Left colon (tissue), 2 donors: Measurements from ENCODE around the gene METTL21A. TPM values are rescaled to one million over a fixed set of nuclear protein-coding genes. Genes with fewer than 3 reads are reported as not detected.

Experiments
- ATAC-seq: fragments of 200-7000 bp; cut with Tn5 transposase; one replicate; pipeline ENCODE4 v1.9.1; 2020; ENCODE audit warnings: mild to moderate bottlenecking, moderate library complexity
- DNase-seq, 2 donors: peaks; one replicate each; pipeline ENCODE4 v3.0.0-alpha.2; 2020
- intact Hi-C, 2 donors: fragments of 100-400 bp; cut with DNase I in 1 of 2; cut with micrococcal nuclease in 1 of 2; formaldehyde crosslinking; loops; one replicate each; pipeline versions ENCODE4 v1.11.2 to v1.14.0; 2022; cut with DNase I, micrococcal nuclease
- total RNA-seq, 2 donors: library from RNA; stranded (reverse); fragmentation: NEBNext Ultra II Directional; extraction: Animal tissue kit (Norgen Biotek cat#: 25700); gene quantifications; one replicate each; pipeline ENCODE4 v1.2.1, GENCODE V29; 2021
- donor health status: DM: no; HTN: no; CAD: no.
- donor health status: DM: yes; HTN: yes; CAD: no.

The METTL21A gene
- total RNA-seq, 2 donors from 2014 or later = 16.3 to 16.5 TPM

DNA sequence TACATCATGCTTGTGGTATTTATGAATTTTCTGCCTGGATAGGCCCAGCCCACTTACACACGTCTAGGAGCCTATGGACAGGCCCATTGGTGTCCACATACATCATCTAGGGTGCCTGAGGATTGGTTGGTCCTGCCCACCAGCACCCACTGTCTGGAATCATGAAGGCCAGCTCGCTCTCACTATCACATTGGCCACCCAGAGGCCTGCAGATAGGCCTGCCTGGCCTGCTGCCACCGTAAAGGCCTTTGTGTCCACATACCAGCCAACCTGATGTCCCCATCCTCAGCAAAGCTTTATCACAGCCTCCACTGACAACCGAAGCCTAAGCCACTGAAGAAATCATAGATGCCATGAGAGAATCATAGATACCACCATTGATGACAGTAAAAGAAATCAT, 40.2 kb downstream of the METTL21A start:
- DNase-seq (no peak), ATAC-seq (no peak)
- intact Hi-C loops = no loop called here

DNA sequence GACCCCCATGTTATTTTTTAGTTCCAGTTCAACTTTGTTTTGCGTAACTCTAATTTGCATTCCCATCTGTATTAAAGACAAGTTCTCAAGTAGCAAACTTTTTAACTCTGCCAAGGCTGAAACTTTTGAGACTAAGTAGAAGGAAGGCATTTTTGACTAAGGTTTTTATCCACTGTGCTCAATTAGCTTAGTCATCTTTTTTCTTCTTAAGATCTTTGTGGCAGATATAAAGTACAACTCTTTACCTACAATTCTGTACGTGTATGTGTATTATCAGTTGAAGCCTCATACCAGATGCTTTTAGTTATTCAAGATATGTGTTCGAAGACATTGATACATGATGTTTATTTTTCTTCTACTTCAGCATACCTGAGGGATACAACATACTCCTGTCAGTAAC, 53.8 kb downstream of the METTL21A start:
- no peak for DNase-seq
- ATAC-seq = no peak
- intact Hi-C loops = no loop called here

DNA sequence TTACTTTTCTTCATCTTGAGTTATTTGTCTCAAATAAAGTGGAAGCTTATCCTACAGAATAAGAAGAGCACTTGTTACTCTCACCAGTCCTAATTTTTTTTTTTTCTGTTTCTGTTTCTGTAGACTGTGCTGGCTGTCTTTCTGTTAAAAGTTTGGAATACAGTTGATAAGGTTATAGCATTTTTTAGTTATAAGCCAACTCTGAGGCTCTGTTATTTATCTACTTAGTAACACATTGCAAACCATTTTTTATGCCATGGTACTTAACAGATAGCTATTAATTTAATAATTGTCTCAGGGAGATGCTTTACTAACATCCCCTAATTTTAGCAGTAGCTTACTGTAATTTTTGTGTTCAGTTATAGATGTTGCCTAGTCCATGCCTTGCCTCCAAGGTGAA, 57.5 kb downstream of the METTL21A start:
- ATAC-seq (no peak), DNase-seq (no peak)
- intact Hi-C loops = no loop called here

DNA sequence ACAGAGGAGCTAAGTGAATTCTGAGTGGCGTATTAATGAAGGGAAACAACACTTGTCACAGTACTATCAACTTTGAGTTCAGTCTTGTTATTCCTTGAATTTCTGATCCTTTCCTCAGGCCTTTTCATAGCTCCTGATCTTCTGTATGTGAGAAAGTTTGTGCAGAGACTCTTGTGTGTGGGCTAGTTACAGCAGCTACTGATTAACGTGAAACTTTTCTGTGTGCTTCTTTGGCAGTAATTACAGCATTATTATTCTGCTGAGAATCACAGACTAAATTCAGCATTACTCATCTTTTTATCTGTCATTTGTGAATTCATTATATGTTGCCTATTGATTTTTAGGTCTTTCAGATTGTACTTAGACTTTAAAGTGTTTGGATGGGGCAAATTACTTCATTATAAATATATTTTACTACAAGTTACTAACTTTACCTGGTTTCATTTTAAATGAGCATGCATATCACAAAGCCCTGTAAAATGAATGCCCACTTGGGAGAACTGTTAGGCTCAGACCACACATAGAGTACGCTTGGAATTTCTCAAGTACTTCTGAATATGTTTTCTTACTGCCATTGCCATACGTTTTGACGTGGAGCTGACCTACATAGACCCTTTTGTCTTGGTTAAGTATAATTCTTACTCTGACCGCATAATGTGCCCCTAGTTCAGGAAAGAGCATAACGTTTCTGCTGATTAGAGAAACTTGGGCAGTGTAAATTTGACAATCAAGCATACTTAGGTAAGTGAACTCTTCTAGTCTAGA, 59.3 kb downstream of the METTL21A start:
- ATAC-seq (no peak), DNase-seq (no peak)
- intact Hi-C loops = no loop called here

Other genes with a start within 250 kb of the METTL21A start
- 10 to 100 TPM; 42.9 to 51.7 TPM for gene CREB1, start 95.4 kb downstream of the METTL21A start, total RNA-seq
- gene CCNYL1, start 86.2 kb upstream of the METTL21A start, total RNA-seq = 10 to 100 TPM; 38.6 to 51.4 TPM
- gene FZD5, start 144.5 kb upstream of the METTL21A start, total RNA-seq = 100 to 1,000 TPM; 109 to 147 TPM